GM12892 (cell line): ENCODE data around the gene BLNK.

ENCODE experiments used
- POLR2A ChIP-seq: IDR thresholded peaks from 2 replicates; pipeline ENCODE4 v1.6.1; 2011; ENCODE audit warnings: low read depth, low read length, control low read depth
- POLR2AphosphoS5 ChIP-seq: IDR thresholded peaks from 2 replicates; pipeline ENCODE4 v1.6.1; 2011; ENCODE audit warnings: low read depth, low read length, control low read depth
- TAF1 ChIP-seq: IDR thresholded peaks from 2 replicates; pipeline ENCODE4 v1.6.1; 2011; ENCODE audit warnings: low read depth, mild to moderate bottlenecking, control low read depth, low read length, borderline replicate concordance

DNA sequence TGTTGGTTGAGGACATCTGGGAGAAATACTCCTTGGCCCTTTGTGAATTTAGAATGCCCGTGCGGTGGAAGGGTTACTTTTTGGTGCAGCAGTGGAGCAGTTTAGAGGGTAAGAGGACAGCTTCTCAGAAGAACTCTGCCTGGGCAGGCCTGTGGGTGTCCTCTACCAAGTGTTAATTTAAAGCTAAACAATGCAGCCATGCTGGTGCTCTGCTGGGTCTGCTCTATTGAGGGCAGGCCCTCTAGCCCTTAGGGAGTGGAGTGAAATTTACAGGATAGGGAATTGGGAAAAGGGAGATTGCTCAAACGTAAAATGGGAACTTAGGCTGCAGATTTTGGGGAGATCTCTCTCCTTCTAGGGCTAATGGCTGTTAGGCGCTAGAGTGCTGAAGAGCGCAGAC, 22.1 kb downstream of the BLNK start:
- no peak for TF ChIP-seq POLR2A
- TF ChIP-seq POLR2AphosphoS5, result no peak
- TF ChIP-seq TAF1, result no peak
